HUES6 (cell line): ENCODE data around the gene IQGAP3.

ENCODE experiments used
- H3K27ac ChIP-seq: 2 replicates; pipeline ENCODE4 v1.7.0; 2013; ENCODE audit warnings: low read depth, mild to moderate bottlenecking, low read length, inconsistent platforms
- H3K27me3 ChIP-seq: 2 replicates; pipeline ENCODE4 v1.6.1; 2013; ENCODE audit warnings: low read length; ENCODE audit not compliant: control insufficient read depth, insufficient read depth
- H3K36me3 ChIP-seq: 2 replicates; pipeline ENCODE4 v1.6.1; 2013; ENCODE audit warnings: low read length; ENCODE audit not compliant: control insufficient read depth, insufficient read depth
- H3K4me1 ChIP-seq: 2 replicates; pipeline ENCODE4 v1.6.1; 2013; ENCODE audit warnings: low read length; ENCODE audit not compliant: control insufficient read depth, insufficient read depth
- H3K4me3 ChIP-seq: 2 replicates; pipeline ENCODE4 v1.5.1; 2013; ENCODE audit warnings: low read depth, low read length
- H3K9ac ChIP-seq: one replicate; pipeline ENCODE4 v1.6.1; 2013; ENCODE audit warnings: mild to moderate bottlenecking, low read length
- H3K9me3 ChIP-seq: 2 replicates; pipeline ENCODE4 v1.6.1; 2013; ENCODE audit warnings: low read depth, low read length; ENCODE audit not compliant: control insufficient read depth, insufficient read depth

IQGAP3 gene

GRCh38 chr1:156539818-156540355, 32.5 kb downstream of the IQGAP3 start:
- H3K9ac ChIP-seq, result no peak overlapping the region
- H3K4me3 ChIP-seq, result no peak overlapping the region
- H3K27me3 ChIP-seq, result no peaks in the 10 kb centered on the region
- H3K9me3 ChIP-seq, result no peaks in the 10 kb centered on the region
- H3K4me1 ChIP-seq, result peaks cover 12% of the 10 kb centered on the region; the same call in 1 of the 2 replicates
- peaks cover 87% of the 10 kb centered on the region for H3K36me3 ChIP-seq
- no peak overlapping the region for H3K27ac ChIP-seq

GRCh38 chr1:156538711-156539440, 33.5 kb downstream of the IQGAP3 start:
- no peaks in the 10 kb centered on the region for H3K27me3 ChIP-seq
- H3K27ac ChIP-seq, result no peak overlapping the region
- no peak overlapping the region for H3K4me3 ChIP-seq
- peaks cover 12% of the 10 kb centered on the region; the same call in 1 of the 2 replicates for H3K4me1 ChIP-seq
- H3K9ac ChIP-seq, result no peak overlapping the region
- peaks cover 89% of the 10 kb centered on the region for H3K36me3 ChIP-seq
- no peaks in the 10 kb centered on the region for H3K9me3 ChIP-seq

- no peaks in the 10 kb centered on the region for H3K9me3 ChIP-seq
- H3K4me3 ChIP-seq, result no peak overlapping the region
- no peak overlapping the region for H3K27ac ChIP-seq
- H3K27me3 ChIP-seq, result no peaks in the 10 kb centered on the region
- peaks cover 12% of the 10 kb centered on the region; the same call in 1 of the 2 replicates for H3K4me1 ChIP-seq
- H3K9ac ChIP-seq, result no peak overlapping the region
- H3K36me3 ChIP-seq, result peaks cover 91% of the 10 kb centered on the region
These were observed 35.3 kb downstream of the IQGAP3 start for GRCh38 chr1:156537027-156537426.

GRCh38 chr1:156534424-156535060, 37.8 kb downstream of the IQGAP3 start:
- Histone ChIP-seq H3K4me3 (no peak overlapping the region), H3K4me1 (peaks cover 10% of the 10 kb centered on the region; the same call in 1 of the 2 replicates), H3K9me3 (no peaks in the 10 kb centered on the region), H3K27me3 (no peaks in the 10 kb centered on the region), H3K27ac (no peak overlapping the region), H3K9ac (no peak overlapping the region), H3K36me3 (peaks cover 89% of the 10 kb centered on the region)

GRCh38 chr1:156533568-156534220, 38.7 kb downstream of the IQGAP3 start:
- Histone ChIP-seq H3K4me3 (no peak overlapping the region), H3K36me3 (peaks cover 89% of the 10 kb centered on the region), H3K27me3 (no peaks in the 10 kb centered on the region), H3K4me1 (peaks cover 1% of the 10 kb centered on the region; the same call in 1 of the 2 replicates), H3K9me3 (no peaks in the 10 kb centered on the region), H3K27ac (no peak overlapping the region), H3K9ac (no peak overlapping the region)

- H3K9ac ChIP-seq, result no peak overlapping the region
- no peaks in the 10 kb centered on the region for H3K27me3 ChIP-seq
- no peak overlapping the region for H3K27ac ChIP-seq
- H3K9me3 ChIP-seq, result no peaks in the 10 kb centered on the region
- H3K36me3 ChIP-seq, result peaks cover 95% of the 10 kb centered on the region
- no peak overlapping the region for H3K4me3 ChIP-seq
- H3K4me1 ChIP-seq, result no peaks in the 10 kb centered on the region
These were observed 40.0 kb downstream of the IQGAP3 start for GRCh38 chr1:156532374-156532773.

- Histone ChIP-seq H3K27ac (no peak overlapping the region), H3K9me3 (no peaks in the 10 kb centered on the region), H3K4me1 (peaks cover 16% of the 10 kb centered on the region), H3K9ac (no peak overlapping the region), H3K4me3 (no peak overlapping the region), H3K27me3 (no peaks in the 10 kb centered on the region), H3K36me3 (peaks cover 83% of the 10 kb centered on the region)
These were observed 42.4 kb downstream of the IQGAP3 start for GRCh38 chr1:156530006-156530405.

GRCh38 chr1:156528875-156529425, 43.4 kb downstream of the IQGAP3 start:
- Histone ChIP-seq H3K9ac (no peak overlapping the region), H3K36me3 (peaks cover 80% of the 10 kb centered on the region), H3K4me1 (peaks cover 17% of the 10 kb centered on the region), H3K27ac (no peak overlapping the region), H3K4me3 (no peak overlapping the region), H3K9me3 (no peaks in the 10 kb centered on the region), H3K27me3 (no peaks in the 10 kb centered on the region)

GRCh38 chr1:156528231-156528630, 44.1 kb downstream of the IQGAP3 start:
- no peak overlapping the region for H3K4me3 ChIP-seq
- no peaks in the 10 kb centered on the region for H3K27me3 ChIP-seq
- no peak overlapping the region for H3K27ac ChIP-seq
- no peaks in the 10 kb centered on the region for H3K9me3 ChIP-seq
- H3K9ac ChIP-seq, result no peak overlapping the region
- H3K36me3 ChIP-seq, result peaks cover 72% of the 10 kb centered on the region
- H3K4me1 ChIP-seq, result peaks cover 17% of the 10 kb centered on the region

GRCh38 chr1:156527584-156527983, 44.8 kb downstream of the IQGAP3 start:
- Histone ChIP-seq H3K36me3 (peaks cover 66% of the 10 kb centered on the region), H3K4me1 (peaks cover 17% of the 10 kb centered on the region)

More at GRCh38 chr1:156527584-156527983, 44.8 kb downstream of the IQGAP3 start:
- Histone ChIP-seq H3K9me3 (no peaks in the 10 kb centered on the region), H3K27me3 (no peaks in the 10 kb centered on the region), H3K9ac (no peak overlapping the region), H3K27ac (no peak overlapping the region), H3K4me3 (no peak overlapping the region)
